Mesendoderm (in vitro differentiated cells): Measurements from ENCODE around the gene INAVA.

ENCODE experiments used
- DNase-seq: peaks from one replicate; pipeline ENCODE4 v3.0.0; 2013
- H2AK5ac ChIP-seq: 2 replicates; pipeline ENCODE4 v1.6.1; 2013; ENCODE audit warnings: low read length, inconsistent platforms
- H2BK120ac ChIP-seq: 2 replicates; pipeline ENCODE4 v1.6.1; 2013; ENCODE audit warnings: low read depth, mild to moderate bottlenecking, low read length, moderate library complexity, mixed read lengths
- H2BK15ac ChIP-seq: replicated peaks from 2 replicates; pipeline ENCODE4 v1.6.1; 2013; ENCODE audit warnings: low read depth, mild to moderate bottlenecking, moderate library complexity
- H2BK5ac ChIP-seq: 2 replicates; pipeline ENCODE4 v1.6.1; 2013; ENCODE audit warnings: low read length, inconsistent platforms
- H3K18ac ChIP-seq: 2 replicates; pipeline ENCODE4 v1.6.1; 2013; ENCODE audit warnings: mild to moderate bottlenecking, low read length, mixed read lengths
- H3K23ac ChIP-seq: one replicate; pipeline ENCODE4 v1.6.1; 2013; ENCODE audit warnings: low read length
- H3K27ac ChIP-seq: 2 replicates; pipeline ENCODE4 v1.5.1; 2013; ENCODE audit warnings: low read depth, mild to moderate bottlenecking, inconsistent platforms, low read length, moderate library complexity
- H3K27me3 ChIP-seq: 2 replicates; pipeline ENCODE4 v1.6.1; 2013; ENCODE audit warnings: low read length, control low read depth, mild to moderate bottlenecking, inconsistent platforms; ENCODE audit not compliant: insufficient read depth, poor library complexity
- H3K36me3 ChIP-seq: 2 replicates; pipeline ENCODE4 v1.6.1; 2013; ENCODE audit warnings: low read length, inconsistent platforms; ENCODE audit not compliant: control insufficient read depth, insufficient read depth
- H3K4ac ChIP-seq: one replicate; pipeline ENCODE4 v1.6.1; 2013; ENCODE audit warnings: low read depth, mild to moderate bottlenecking, low read length, moderate library complexity
- H3K4me1 ChIP-seq: 2 replicates; pipeline ENCODE4 v1.6.1; 2013; ENCODE audit warnings: low read depth, low read length, inconsistent platforms; ENCODE audit not compliant: control insufficient read depth
- H3K4me2 ChIP-seq: 2 replicates; pipeline ENCODE4 v1.6.1; 2013; ENCODE audit warnings: low read length
- H3K4me3 ChIP-seq: 2 replicates; pipeline ENCODE4 v1.5.1; 2013; ENCODE audit warnings: mild to moderate bottlenecking, low read length
- H3K56ac ChIP-seq: one replicate; pipeline ENCODE4 v1.6.1; 2013; ENCODE audit warnings: low read length
- H3K79me1 ChIP-seq: 2 replicates; pipeline ENCODE4 v1.6.1; 2013; ENCODE audit warnings: low read length, inconsistent platforms
- H3K79me2 ChIP-seq: 2 replicates; pipeline ENCODE4 v1.6.1; 2013; ENCODE audit warnings: mild to moderate bottlenecking, low read length; ENCODE audit not compliant: control insufficient read depth, insufficient read depth
- H3K9ac ChIP-seq: 2 replicates; pipeline ENCODE4 v1.6.1; 2013; ENCODE audit warnings: low read length, inconsistent platforms
- H4K5ac ChIP-seq: one replicate; pipeline ENCODE4 v1.6.1; 2013; ENCODE audit warnings: low read length
- H4K8ac ChIP-seq: one replicate; pipeline ENCODE4 v1.6.1; 2013; ENCODE audit warnings: low read depth, mild to moderate bottlenecking, control low read depth, low read length, moderate library complexity
- WGBS: extraction: QIAGEN DNeasy Blood & Tissue Kit; methylation state at CpG from one replicate; pipeline ENCODE4 v1.1.7; 2013; ENCODE audit warnings: low lambda C conversion rate, missing lambda C conversion rate; ENCODE audit not compliant: insufficient coverage; ENCODE audit errors: extremely low coverage; 5-methylcytosine and 5-hydroxymethylcytosine counted together

INAVA gene

GRCh38 chr1:200877839-200878551 is 16.7 kb upstream of the INAVA start:
- H3K4ac ChIP-seq: no peak overlapping the region
- no peaks in the 10 kb centered on the region for H3K79me2 ChIP-seq
- WGBS: no CpG with 5 or more reads among the region's 6 CpGs

GRCh38 chr1:200880212-200880611 is 14.5 kb upstream of the INAVA start:
- Histone ChIP-seq H3K36me3 (no peaks in the 10 kb centered on the region), H2BK15ac (no peak overlapping the region), H3K4me2 (no peak overlapping the region), H3K4me3 (no peak overlapping the region), H2AK5ac (no peak overlapping the region), H2BK5ac (no peak overlapping the region), H3K9ac (no peak overlapping the region), H3K4ac (no peak overlapping the region), H4K8ac (no peak overlapping the region), H3K4me1 (peaks cover 6% of the 10 kb centered on the region), H3K18ac (no peak overlapping the region), H2BK120ac (no peak overlapping the region), H3K79me1 (no peaks in the 10 kb centered on the region), H3K27me3 (no peaks in the 10 kb centered on the region), H3K79me2 (no peaks in the 10 kb centered on the region), H3K27ac (no peak overlapping the region), H4K5ac (no peak overlapping the region), H3K56ac (no peak overlapping the region), H3K23ac (no peak overlapping the region)
- no CpG with 5 or more reads among the region's 3 CpGs for WGBS
- DNase-seq: no peak

More at GRCh38 chr1:200877839-200878551, 16.7 kb upstream of the INAVA start:
- no peak for DNase-seq
- no peak overlapping the region for H2BK5ac ChIP-seq
- H3K4me2 ChIP-seq: no peak overlapping the region
- H3K56ac ChIP-seq: no peak overlapping the region
- H3K4me1 ChIP-seq: peaks cover 6% of the 10 kb centered on the region
- no peak overlapping the region for H3K9ac ChIP-seq
- H4K8ac ChIP-seq: no peak overlapping the region
- no peak overlapping the region for H3K27ac ChIP-seq
- no peaks in the 10 kb centered on the region for H3K36me3 ChIP-seq
- no peak overlapping the region for H3K18ac ChIP-seq
- no peak overlapping the region for H3K23ac ChIP-seq
- H4K5ac ChIP-seq: no peak overlapping the region
- H2BK120ac ChIP-seq: no peak overlapping the region
- no peak overlapping the region for H2AK5ac ChIP-seq
- no peaks in the 10 kb centered on the region for H3K27me3 ChIP-seq
- no peak overlapping the region for H3K4me3 ChIP-seq
- H3K79me1 ChIP-seq: no peaks in the 10 kb centered on the region
- H2BK15ac ChIP-seq: no peak overlapping the region

- H3K23ac ChIP-seq: no peak overlapping the region
- H3K4me2 ChIP-seq: no peak overlapping the region
- H3K4me3 ChIP-seq: no peak overlapping the region
- H3K4me1 ChIP-seq: peaks cover 2% of the 10 kb centered on the region
- no peaks in the 10 kb centered on the region for H3K79me1 ChIP-seq
- H2AK5ac ChIP-seq: no peak overlapping the region
- no peak overlapping the region for H3K9ac ChIP-seq
- no peaks in the 10 kb centered on the region for H3K79me2 ChIP-seq
- H2BK120ac ChIP-seq: no peak overlapping the region
- H4K8ac ChIP-seq: no peak overlapping the region
- no peaks in the 10 kb centered on the region for H3K36me3 ChIP-seq
- no peak overlapping the region for H2BK15ac ChIP-seq
- H3K27ac ChIP-seq: no peak overlapping the region
- no peak for DNase-seq
- H3K4ac ChIP-seq: no peak overlapping the region
- no peak overlapping the region for H3K18ac ChIP-seq
- H3K27me3 ChIP-seq: no peaks in the 10 kb centered on the region
- no peak overlapping the region for H3K56ac ChIP-seq
- no peak overlapping the region for H4K5ac ChIP-seq
- WGBS: no CpG with 5 or more reads among the region's 3 CpGs
- no peak overlapping the region for H2BK5ac ChIP-seq
These were observed 11.6 kb upstream of the INAVA start for GRCh38 chr1:200883118-200883517.

GRCh38 chr1:200885623-200886402 is 8.9 kb upstream of the INAVA start:
- H3K4me3 ChIP-seq: no peak overlapping the region
- H4K8ac ChIP-seq: no peak overlapping the region
- H4K5ac ChIP-seq: no peak overlapping the region
- DNase-seq: no peak
- no peak overlapping the region for H2BK15ac ChIP-seq
- no peak overlapping the region for H3K56ac ChIP-seq
- no peaks in the 10 kb centered on the region for H3K79me2 ChIP-seq
- H3K4ac ChIP-seq: no peak overlapping the region
- no peaks in the 10 kb centered on the region for H3K36me3 ChIP-seq
- H3K4me2 ChIP-seq: no peak overlapping the region
- no peak overlapping the region for H3K27ac ChIP-seq
- no peak overlapping the region for H2BK120ac ChIP-seq
- no peaks in the 10 kb centered on the region for H3K79me1 ChIP-seq
- H3K9ac ChIP-seq: no peak overlapping the region
- H2BK5ac ChIP-seq: no peak overlapping the region
- no peak overlapping the region for H3K18ac ChIP-seq
- no peak overlapping the region for H3K23ac ChIP-seq
- no peaks in the 10 kb centered on the region for H3K27me3 ChIP-seq
- no CpG with 5 or more reads among the region's 6 CpGs for whole genome bisulfite sequencing
- no peak overlapping the region for H2AK5ac ChIP-seq
- peaks cover 2% of the 10 kb centered on the region for H3K4me1 ChIP-seq

- Histone ChIP-seq H2BK5ac (no peak overlapping the region), H3K56ac (no peak overlapping the region), H3K27me3 (no peaks in the 10 kb centered on the region), H3K4me1 (peaks cover 2% of the 10 kb centered on the region), H3K9ac (no peak overlapping the region), H3K79me1 (no peaks in the 10 kb centered on the region), H3K27ac (no peak overlapping the region), H3K36me3 (no peaks in the 10 kb centered on the region), H2BK120ac (no peak overlapping the region), H3K23ac (no peak overlapping the region), H3K79me2 (no peaks in the 10 kb centered on the region), H3K4me3 (no peak overlapping the region), H3K4me2 (no peak overlapping the region), H3K4ac (no peak overlapping the region), H4K5ac (no peak overlapping the region), H2AK5ac (no peak overlapping the region), H3K18ac (no peak overlapping the region), H2BK15ac (no peak overlapping the region), H4K8ac (no peak overlapping the region)
- WGBS: no CpG with 5 or more reads among the region's 2 CpGs
- DNase-seq: peak; percentile 56
These were observed 8.1 kb upstream of the INAVA start for GRCh38 chr1:200886594-200886993.
